A673 (cell line): ENCODE results near the gene MGLL.

Experiments
- EZH2 ChIP-seq: fragments of 200-600 bp; sonication (generic); IDR thresholded peaks from 2 replicates; pipeline ENCODE4 v1.6.1; 2017; ENCODE audit warnings: borderline replicate concordance, low read depth, mild to moderate bottlenecking, mixed read lengths, antibody characterized with exemption, low read length; ENCODE audit not compliant: poor library complexity, severe bottlenecking
- TF ChIP-seq, protein P1 (sequence below): fragments of 300-800, 200-600 bp; sonication (generic); conservative IDR thresholded peaks from 2 replicates; pipeline ENCODE4 v1.5.1; 2017; ENCODE audit warnings: low read depth, mild to moderate bottlenecking, antibody characterized with exemption, low read length, moderate library complexity, mixed read lengths

DNA sequence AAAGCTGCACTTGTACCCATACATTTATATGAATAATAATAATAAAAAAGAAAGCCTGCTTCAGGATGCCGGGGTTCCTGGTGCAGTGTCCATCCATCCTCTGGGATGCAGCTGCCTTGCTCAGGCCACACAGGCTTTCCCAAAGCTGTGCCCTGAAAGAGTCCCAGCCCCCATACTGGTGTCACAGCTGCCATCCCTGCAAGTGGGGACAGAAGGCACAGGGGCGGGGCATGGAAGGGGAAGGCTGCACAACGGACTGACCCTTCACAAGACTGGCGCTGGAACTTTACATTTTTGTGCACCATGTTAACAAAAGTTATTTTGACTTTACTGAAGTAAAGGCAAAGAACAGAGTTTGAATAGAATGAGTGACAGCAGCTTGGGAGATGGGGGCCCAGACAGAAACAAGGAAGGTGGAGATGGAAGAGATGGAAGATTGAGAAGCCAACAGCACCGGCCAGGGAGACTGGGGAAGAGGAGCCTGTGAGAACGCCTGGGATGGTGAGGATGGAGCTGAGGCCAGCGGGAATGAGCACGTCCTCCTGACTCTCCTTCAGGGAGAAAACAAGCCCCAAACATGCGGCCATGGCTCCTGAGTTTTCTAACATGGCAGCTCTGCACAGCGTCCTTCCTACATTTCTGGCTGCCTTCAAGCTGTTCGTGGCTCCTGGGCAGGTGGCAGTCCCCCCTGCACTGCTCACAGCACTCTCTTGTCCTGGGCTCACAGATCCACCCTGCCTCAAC is 76.5 kb downstream of the MGLL start:
- TF ChIP-seq, protein P1, sequence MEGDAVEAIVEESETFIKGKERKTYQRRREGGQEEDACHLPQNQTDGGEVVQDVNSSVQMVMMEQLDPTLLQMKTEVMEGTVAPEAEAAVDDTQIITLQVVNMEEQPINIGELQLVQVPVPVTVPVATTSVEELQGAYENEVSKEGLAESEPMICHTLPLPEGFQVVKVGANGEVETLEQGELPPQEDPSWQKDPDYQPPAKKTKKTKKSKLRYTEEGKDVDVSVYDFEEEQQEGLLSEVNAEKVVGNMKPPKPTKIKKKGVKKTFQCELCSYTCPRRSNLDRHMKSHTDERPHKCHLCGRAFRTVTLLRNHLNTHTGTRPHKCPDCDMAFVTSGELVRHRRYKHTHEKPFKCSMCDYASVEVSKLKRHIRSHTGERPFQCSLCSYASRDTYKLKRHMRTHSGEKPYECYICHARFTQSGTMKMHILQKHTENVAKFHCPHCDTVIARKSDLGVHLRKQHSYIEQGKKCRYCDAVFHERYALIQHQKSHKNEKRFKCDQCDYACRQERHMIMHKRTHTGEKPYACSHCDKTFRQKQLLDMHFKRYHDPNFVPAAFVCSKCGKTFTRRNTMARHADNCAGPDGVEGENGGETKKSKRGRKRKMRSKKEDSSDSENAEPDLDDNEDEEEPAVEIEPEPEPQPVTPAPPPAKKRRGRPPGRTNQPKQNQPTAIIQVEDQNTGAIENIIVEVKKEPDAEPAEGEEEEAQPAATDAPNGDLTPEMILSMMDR: no peak
- TF ChIP-seq EZH2: no peak
